HepG2 (cell line): ENCODE data around the gene PSEN2. TPM values are rescaled to one million over a fixed set of nuclear protein-coding genes. Genes with fewer than 3 reads are reported as not detected.

Experiments used
- ARID2 ChIP-seq: sonication (generic); formaldehyde crosslinking; IDR thresholded peaks from 2 replicates; pipeline ENCODE4 v1.8.1; 2022; ENCODE audit warnings: mild to moderate bottlenecking, missing genetic modification reagents, borderline replicate concordance
- EEA1 ChIP-seq: sonication (generic); formaldehyde crosslinking; IDR thresholded peaks from 2 replicates; pipeline ENCODE4 v1.5.1; 2020; ENCODE audit warnings: mild to moderate bottlenecking, missing genetic modification reagents, borderline replicate concordance
- JUNB ChIP-seq: sonication (generic); formaldehyde crosslinking; IDR thresholded peaks from 2 replicates; pipeline ENCODE4 v1.8.0; 2022; ENCODE audit warnings: missing genetic modification reagents, mild to moderate bottlenecking, borderline replicate concordance
- MIXL1 ChIP-seq: IDR thresholded peaks from 2 replicates; pipeline ENCODE4 v1.6.1; 2016
- MTA1 ChIP-seq: sonication (generic); formaldehyde crosslinking; IDR thresholded peaks from 2 replicates; pipeline ENCODE4 v1.4.0; 2020; ENCODE audit warnings: missing genetic modification reagents, mild to moderate bottlenecking, borderline replicate concordance
- POLR2G ChIP-seq: fragments of 200-400 bp; formaldehyde crosslinking; IDR thresholded peaks from 2 replicates; pipeline ENCODE4 v1.6.1; 2018; ENCODE audit warnings: mild to moderate bottlenecking, low read depth, low read length, moderate library complexity
- RAD51 ChIP-seq: fragments of 450-650 bp; IDR thresholded peaks from 2 replicates; pipeline ENCODE4 v1.6.1; 2016; ENCODE audit warnings: borderline replicate concordance
- SOX13 ChIP-seq, 3 experiments: fragments of 450-650 bp in 1 of 3; sonication (generic) in 1 of 3; formaldehyde crosslinking in 1 of 3; IDR thresholded peaks in 2 of 3; conservative IDR thresholded peaks in 1 of 3; 2 replicates each; pipeline versions ENCODE4 v1.5.0 to v1.6.1; 2016 to 2020; ENCODE audit warnings: antibody characterized with exemption in 1 of 3, mild to moderate bottlenecking in 1 of 3, missing compliant biosample characterization in 1 of 3, missing genetic modification reagents in 1 of 3, moderate library complexity in 1 of 3
- SSRP1 ChIP-seq: IDR thresholded peaks from 2 replicates; pipeline ENCODE4 v1.6.1; 2016; ENCODE audit warnings: control low read depth
- ZNF160 ChIP-seq: sonication (generic); formaldehyde crosslinking; IDR thresholded peaks from 2 replicates; pipeline ENCODE4 v1.8.0; 2022; ENCODE audit warnings: mild to moderate bottlenecking, inconsistent platforms, missing genetic modification reagents
- ZNF331 ChIP-seq: sonication (generic); formaldehyde crosslinking; IDR thresholded peaks from 2 replicates; pipeline ENCODE4 v1.4.0; 2020; ENCODE audit warnings: missing genetic modification reagents
- ZNF619 ChIP-seq: sonication (generic); formaldehyde crosslinking; IDR thresholded peaks from 2 replicates; pipeline ENCODE4 v1.4.0; 2020; ENCODE audit warnings: mild to moderate bottlenecking, missing genetic modification reagents
- ZNF703 ChIP-seq: sonication (generic); formaldehyde crosslinking; IDR thresholded peaks from 2 replicates; pipeline ENCODE4 v1.5.1; 2020; ENCODE audit warnings: missing genetic modification reagents, mild to moderate bottlenecking, moderate library complexity, borderline replicate concordance
- ZNF780A ChIP-seq: sonication (generic); formaldehyde crosslinking; IDR thresholded peaks from 2 replicates; pipeline ENCODE4 v1.8.0; 2022; ENCODE audit warnings: mild to moderate bottlenecking, missing genetic modification reagents, moderate library complexity
- polyA plus RNA-seq, 8 experiments: library from polyadenylated mRNA; depleted of rRNA in 3 of 8; stranded (reverse) in 7 of 8; unstranded in 1 of 8; fragments of >200 nt; fragmentation: Illumina TruSeq in 4 of 8; extraction: Trizol in 4 of 8; gene quantifications; 2 replicates each; pipeline versions ENCODE4 v1.2.1 to v1.2.3, GENCODE V29; 2011 to 2016; ENCODE audit warnings: low read depth in 4 of 8, missing spikeins in 1 of 8, mixed read lengths in 1 of 8; ENCODE audit not compliant: insufficient read depth in 1 of 8
- total RNA-seq, 5 experiments: library from RNA; depleted of rRNA; stranded (reverse); fragments of >200 nt; fragmentation: Illumina TruSeq; extraction: Trizol; gene quantifications; 2 replicates each; pipeline ENCODE4 v1.2.3, GENCODE V29; 2016; ENCODE audit warnings: low read depth in 1 of 5
- TF ChIP-seq, protein P1 (sequence below): sonication (generic); formaldehyde crosslinking; IDR thresholded peaks from 2 replicates; pipeline ENCODE4 v1.4.0; 2020; ENCODE audit warnings: low read depth, missing genetic modification reagents
- TF ChIP-seq, protein P2 (sequence below): sonication (generic); formaldehyde crosslinking; conservative IDR thresholded peaks from 2 replicates; pipeline ENCODE4 v1.5.0; 2020; ENCODE audit warnings: missing genetic modification reagents
- TF ChIP-seq, protein P3 (sequence below): sonication (generic); formaldehyde crosslinking; IDR thresholded peaks from 2 replicates; pipeline ENCODE4 v1.4.0; 2020; ENCODE audit warnings: mild to moderate bottlenecking, low read depth, missing genetic modification reagents
- TF ChIP-seq, protein P4 (sequence below): sonication (generic); formaldehyde crosslinking; IDR thresholded peaks from 2 replicates; pipeline ENCODE4 v1.5.0; 2020; ENCODE audit warnings: missing genetic modification reagents
- TF ChIP-seq, protein P5 (sequence below): sonication (generic); formaldehyde crosslinking; IDR thresholded peaks from 2 replicates; pipeline ENCODE4 v1.5.0; 2020; ENCODE audit warnings: mild to moderate bottlenecking, missing genetic modification reagents, moderate library complexity

Gene PSEN2
- total and polyA plus RNA-seq, 2 of the 13 experiments (the other 11 are each of a cell fraction or from before 2014, with no cell fraction given): 5.9 to 13.1 TPM

DNA sequence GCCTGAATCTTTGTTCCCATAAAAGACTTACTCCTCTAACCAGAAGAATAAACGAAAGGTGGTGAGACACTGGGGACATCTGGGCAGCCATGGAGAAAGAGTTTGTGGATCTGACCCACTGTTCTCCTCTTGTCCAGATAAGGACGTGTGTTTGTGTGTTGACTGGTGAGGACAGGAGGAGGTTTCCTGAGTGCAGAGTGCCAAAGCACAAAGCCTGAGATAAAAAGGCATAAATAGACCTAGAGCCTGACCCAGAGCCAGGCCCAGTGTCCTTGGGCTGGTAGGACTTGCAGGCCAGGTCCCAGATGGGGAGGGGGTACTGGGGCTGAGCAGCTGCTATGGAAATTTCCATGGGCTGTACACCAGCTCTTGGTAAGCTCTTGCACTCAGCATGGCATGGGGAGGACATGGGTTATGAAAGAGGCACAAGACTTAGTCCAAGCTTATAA is 50.1 kb downstream of the PSEN2 start (continued):
- TF ChIP-seq, protein P1, sequence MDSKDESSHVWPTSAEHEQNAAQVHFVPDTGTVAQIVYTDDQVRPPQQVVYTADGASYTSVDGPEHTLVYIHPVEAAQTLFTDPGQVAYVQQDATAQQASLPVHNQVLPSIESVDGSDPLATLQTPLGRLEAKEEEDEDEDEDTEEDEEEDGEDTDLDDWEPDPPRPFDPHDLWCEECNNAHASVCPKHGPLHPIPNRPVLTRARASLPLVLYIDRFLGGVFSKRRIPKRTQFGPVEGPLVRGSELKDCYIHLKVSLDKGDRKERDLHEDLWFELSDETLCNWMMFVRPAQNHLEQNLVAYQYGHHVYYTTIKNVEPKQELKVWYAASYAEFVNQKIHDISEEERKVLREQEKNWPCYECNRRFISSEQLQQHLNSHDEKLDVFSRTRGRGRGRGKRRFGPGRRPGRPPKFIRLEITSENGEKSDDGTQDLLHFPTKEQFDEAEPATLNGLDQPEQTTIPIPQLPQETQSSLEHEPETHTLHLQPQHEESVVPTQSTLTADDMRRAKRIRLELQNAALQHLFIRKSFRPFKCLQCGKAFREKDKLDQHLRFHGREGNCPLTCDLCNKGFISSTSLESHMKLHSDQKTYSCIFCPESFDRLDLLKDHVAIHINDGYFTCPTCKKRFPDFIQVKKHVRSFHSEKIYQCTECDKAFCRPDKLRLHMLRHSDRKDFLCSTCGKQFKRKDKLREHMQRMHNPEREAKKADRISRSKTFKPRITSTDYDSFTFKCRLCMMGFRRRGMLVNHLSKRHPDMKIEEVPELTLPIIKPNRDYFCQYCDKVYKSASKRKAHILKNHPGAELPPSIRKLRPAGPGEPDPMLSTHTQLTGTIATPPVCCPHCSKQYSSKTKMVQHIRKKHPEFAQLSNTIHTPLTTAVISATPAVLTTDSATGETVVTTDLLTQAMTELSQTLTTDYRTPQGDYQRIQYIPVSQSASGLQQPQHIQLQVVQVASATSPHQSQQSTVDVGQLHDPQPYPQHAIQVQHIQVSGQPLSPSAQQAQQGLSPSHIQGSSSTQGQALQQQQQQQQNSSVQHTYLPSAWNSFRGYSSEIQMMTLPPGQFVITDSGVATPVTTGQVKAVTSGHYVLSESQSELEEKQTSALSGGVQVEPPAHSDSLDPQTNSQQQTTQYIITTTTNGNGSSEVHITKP (CRISPR knock-in tag): peak; percentile 58; the same call in 1 of the 2 replicates
- TF ChIP-seq MIXL1 (CRISPR knock-in tag): peak; percentile 81
- no peak for TF ChIP-seq ZNF703 (CRISPR knock-in tag)
- TF ChIP-seq, protein P2, sequence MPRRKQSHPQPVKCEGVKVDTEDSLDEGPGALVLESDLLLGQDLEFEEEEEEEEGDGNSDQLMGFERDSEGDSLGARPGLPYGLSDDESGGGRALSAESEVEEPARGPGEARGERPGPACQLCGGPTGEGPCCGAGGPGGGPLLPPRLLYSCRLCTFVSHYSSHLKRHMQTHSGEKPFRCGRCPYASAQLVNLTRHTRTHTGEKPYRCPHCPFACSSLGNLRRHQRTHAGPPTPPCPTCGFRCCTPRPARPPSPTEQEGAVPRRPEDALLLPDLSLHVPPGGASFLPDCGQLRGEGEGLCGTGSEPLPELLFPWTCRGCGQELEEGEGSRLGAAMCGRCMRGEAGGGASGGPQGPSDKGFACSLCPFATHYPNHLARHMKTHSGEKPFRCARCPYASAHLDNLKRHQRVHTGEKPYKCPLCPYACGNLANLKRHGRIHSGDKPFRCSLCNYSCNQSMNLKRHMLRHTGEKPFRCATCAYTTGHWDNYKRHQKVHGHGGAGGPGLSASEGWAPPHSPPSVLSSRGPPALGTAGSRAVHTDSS (CRISPR knock-in tag): no peak
- TF ChIP-seq ZNF780A: no peak
- no peak for TF ChIP-seq JUNB (CRISPR knock-in tag)
- TF ChIP-seq MTA1: no peak
- TF ChIP-seq, protein P3, sequence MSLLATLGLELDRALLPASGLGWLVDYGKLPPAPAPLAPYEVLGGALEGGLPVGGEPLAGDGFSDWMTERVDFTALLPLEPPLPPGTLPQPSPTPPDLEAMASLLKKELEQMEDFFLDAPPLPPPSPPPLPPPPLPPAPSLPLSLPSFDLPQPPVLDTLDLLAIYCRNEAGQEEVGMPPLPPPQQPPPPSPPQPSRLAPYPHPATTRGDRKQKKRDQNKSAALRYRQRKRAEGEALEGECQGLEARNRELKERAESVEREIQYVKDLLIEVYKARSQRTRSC (CRISPR knock-in tag): no peak
- TF ChIP-seq EEA1 (CRISPR knock-in tag): no peak
- TF ChIP-seq ZNF160 (CRISPR knock-in tag): no peak
- no peak for TF ChIP-seq SOX13 (IDR thresholded peaks at IDR 0.05)
- TF ChIP-seq SOX13 (CRISPR knock-in tag; conservative IDR thresholded peaks at IDR 0.05 in 1 of 2, IDR thresholded peaks at IDR 0.05 in 1 of 2): peak in 1 of 2 experiments; percentile 80; a peak in 2 of 4 replicates
- TF ChIP-seq POLR2G: peak; percentile 35; the same call in 1 of the 2 replicates
- TF ChIP-seq ZNF619 (CRISPR knock-in tag): no peak
- TF ChIP-seq ZNF331 (CRISPR knock-in tag): peak; percentile 84
- TF ChIP-seq, protein P4, sequence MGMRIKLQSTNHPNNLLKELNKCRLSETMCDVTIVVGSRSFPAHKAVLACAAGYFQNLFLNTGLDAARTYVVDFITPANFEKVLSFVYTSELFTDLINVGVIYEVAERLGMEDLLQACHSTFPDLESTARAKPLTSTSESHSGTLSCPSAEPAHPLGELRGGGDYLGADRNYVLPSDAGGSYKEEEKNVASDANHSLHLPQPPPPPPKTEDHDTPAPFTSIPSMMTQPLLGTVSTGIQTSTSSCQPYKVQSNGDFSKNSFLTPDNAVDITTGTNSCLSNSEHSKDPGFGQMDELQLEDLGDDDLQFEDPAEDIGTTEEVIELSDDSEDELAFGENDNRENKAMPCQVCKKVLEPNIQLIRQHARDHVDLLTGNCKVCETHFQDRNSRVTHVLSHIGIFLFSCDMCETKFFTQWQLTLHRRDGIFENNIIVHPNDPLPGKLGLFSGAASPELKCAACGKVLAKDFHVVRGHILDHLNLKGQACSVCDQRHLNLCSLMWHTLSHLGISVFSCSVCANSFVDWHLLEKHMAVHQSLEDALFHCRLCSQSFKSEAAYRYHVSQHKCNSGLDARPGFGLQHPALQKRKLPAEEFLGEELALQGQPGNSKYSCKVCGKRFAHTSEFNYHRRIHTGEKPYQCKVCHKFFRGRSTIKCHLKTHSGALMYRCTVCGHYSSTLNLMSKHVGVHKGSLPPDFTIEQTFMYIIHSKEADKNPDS (CRISPR knock-in tag): no peak
- TF ChIP-seq, protein P5, sequence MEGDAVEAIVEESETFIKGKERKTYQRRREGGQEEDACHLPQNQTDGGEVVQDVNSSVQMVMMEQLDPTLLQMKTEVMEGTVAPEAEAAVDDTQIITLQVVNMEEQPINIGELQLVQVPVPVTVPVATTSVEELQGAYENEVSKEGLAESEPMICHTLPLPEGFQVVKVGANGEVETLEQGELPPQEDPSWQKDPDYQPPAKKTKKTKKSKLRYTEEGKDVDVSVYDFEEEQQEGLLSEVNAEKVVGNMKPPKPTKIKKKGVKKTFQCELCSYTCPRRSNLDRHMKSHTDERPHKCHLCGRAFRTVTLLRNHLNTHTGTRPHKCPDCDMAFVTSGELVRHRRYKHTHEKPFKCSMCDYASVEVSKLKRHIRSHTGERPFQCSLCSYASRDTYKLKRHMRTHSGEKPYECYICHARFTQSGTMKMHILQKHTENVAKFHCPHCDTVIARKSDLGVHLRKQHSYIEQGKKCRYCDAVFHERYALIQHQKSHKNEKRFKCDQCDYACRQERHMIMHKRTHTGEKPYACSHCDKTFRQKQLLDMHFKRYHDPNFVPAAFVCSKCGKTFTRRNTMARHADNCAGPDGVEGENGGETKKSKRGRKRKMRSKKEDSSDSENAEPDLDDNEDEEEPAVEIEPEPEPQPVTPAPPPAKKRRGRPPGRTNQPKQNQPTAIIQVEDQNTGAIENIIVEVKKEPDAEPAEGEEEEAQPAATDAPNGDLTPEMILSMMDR (CRISPR knock-in tag): no peak
- TF ChIP-seq SSRP1: no peak
- TF ChIP-seq ARID2 (CRISPR knock-in tag): no peak
- no peak for TF ChIP-seq RAD51
